Panc1 (cell line): ENCODE results near the gene NOL7.

Experiments used
- CTCF ChIP-seq: fragments of 450-650 bp; IDR thresholded peaks from 2 replicates; pipeline ENCODE4 v1.5.1; 2017; ENCODE audit warnings: mild to moderate bottlenecking
- POLR2AphosphoS5 ChIP-seq: IDR thresholded peaks from 2 replicates; pipeline ENCODE4 v1.6.1; 2012; ENCODE audit warnings: mild to moderate bottlenecking, low read depth, low read length, moderate library complexity
- REST ChIP-seq, 2 experiments: IDR thresholded peaks; 2 replicates each; pipeline ENCODE4 v1.6.1; 2011 to 2012; ENCODE audit warnings: low read depth in 2 of 2, control low read depth in 1 of 2, low read length in 1 of 2, mild to moderate bottlenecking in 1 of 2, moderate library complexity in 1 of 2; ENCODE audit not compliant: insufficient read depth in 1 of 2
- SIN3A ChIP-seq: IDR thresholded peaks from 2 replicates; pipeline ENCODE4 v1.6.1; 2012; ENCODE audit warnings: low read depth, mild to moderate bottlenecking, low read length, moderate library complexity, borderline replicate concordance; ENCODE audit not compliant: insufficient read depth
- TCF7L2 ChIP-seq: IDR thresholded peaks from 2 replicates; pipeline ENCODE4 v1.6.1; 2011; ENCODE audit warnings: mild to moderate bottlenecking, low read depth, low read length, inconsistent platforms

- no peak for TF ChIP-seq TCF7L2
- TF ChIP-seq CTCF: no peak
- TF ChIP-seq POLR2AphosphoS5: no peak
- TF ChIP-seq SIN3A: no peak
- no peak for TF ChIP-seq REST (IDR thresholded peaks at IDR 0.05; ENCODE audit: insufficient read depth in 1 of 2, low read depth in 2 of 2, low read length in 1 of 2)
Measured at GRCh38 chr6:13581700-13582229, 33.4 kb upstream of the NOL7 start.
